ENCODE measurements around the gene MYOG.

Gene MYOG

DNA sequence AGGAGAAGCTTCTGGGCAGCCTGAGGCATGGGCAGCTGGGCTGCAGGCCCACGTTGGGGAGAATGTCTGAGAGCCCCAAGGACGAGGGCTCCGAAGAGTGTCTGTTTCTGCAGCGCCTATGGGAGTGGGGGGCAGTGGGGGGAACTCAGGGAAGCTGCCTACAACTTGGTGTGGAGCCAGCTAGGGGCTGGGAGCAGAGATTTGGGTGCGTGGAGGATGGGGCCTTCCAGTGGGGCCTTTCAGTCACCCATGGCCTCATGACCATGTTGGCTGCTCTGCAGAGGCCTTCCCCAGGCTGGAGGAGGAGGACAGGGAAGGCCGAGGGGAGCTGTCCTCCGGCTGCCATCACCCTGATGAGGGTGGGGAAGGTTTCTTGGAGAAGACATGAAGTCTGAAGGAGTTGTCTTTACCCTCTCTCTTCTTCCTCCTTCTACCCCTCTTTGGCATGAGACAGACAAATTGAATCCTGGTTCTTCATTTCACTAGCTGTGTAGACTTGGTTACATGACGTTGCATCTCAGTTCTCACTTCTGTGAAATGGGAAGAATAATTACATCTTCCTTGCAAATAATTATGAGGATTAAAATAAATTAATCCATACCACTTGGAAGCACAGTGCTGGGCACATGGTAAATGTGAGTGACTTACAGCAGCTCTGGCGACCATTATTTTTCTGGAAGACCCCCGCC, 51.2 kb downstream of the MYOG start:
- Histone ChIP-seq H4K20me1 (ENCODE audit: insufficient read depth) (no peaks in the 10 kb centered on the region), H3K4me1 (ENCODE audit: low read depth, poor library complexity, severe bottlenecking) (peaks cover 39% of the 10 kb centered on the region), H3K9ac (no peak overlapping the region), H3K79me2 (ENCODE audit: insufficient read depth, low read depth) (no peaks in the 10 kb centered on the region), H2AFZ (ENCODE audit: low read depth) (no peak overlapping the region), H3K36me3 (ENCODE audit: insufficient read depth) (no peaks in the 10 kb centered on the region), H3K27ac (no peak overlapping the region), H3K4me2 (no peak overlapping the region), H3K4me3 (IDR thresholded peaks at IDR 0.05; ENCODE audit: insufficient read depth, low read depth, low read length) (no peak overlapping the region), H3K27me3 (ENCODE audit: insufficient read depth, low read depth) (no peaks in the 10 kb centered on the region)
- TF ChIP-seq, protein P1, sequence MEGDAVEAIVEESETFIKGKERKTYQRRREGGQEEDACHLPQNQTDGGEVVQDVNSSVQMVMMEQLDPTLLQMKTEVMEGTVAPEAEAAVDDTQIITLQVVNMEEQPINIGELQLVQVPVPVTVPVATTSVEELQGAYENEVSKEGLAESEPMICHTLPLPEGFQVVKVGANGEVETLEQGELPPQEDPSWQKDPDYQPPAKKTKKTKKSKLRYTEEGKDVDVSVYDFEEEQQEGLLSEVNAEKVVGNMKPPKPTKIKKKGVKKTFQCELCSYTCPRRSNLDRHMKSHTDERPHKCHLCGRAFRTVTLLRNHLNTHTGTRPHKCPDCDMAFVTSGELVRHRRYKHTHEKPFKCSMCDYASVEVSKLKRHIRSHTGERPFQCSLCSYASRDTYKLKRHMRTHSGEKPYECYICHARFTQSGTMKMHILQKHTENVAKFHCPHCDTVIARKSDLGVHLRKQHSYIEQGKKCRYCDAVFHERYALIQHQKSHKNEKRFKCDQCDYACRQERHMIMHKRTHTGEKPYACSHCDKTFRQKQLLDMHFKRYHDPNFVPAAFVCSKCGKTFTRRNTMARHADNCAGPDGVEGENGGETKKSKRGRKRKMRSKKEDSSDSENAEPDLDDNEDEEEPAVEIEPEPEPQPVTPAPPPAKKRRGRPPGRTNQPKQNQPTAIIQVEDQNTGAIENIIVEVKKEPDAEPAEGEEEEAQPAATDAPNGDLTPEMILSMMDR (conservative IDR thresholded peaks at IDR 0.05; ENCODE audit: low read depth, low read length), result no peak

DNA sequence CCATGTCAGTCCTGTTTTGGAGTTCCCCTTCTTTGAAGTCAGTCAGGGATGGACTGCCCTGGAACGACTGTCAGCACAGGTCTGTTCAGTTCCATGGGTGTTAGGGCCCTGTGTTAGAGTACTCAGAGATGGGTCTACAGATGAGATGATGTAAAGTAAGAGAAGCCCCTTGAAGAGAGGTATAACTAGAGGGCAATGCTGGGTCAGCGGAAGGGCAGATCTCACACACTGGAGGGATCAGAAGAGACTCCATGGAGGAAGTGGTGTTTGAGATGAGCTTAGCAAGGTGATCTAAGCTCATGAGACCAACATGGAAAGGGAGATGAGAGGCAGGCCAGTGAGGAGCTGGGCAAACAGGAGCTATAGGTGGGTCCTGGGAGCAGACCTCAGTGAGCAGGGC, 51.9 kb downstream of the MYOG start:
- Histone ChIP-seq H3K36me3 (ENCODE audit: insufficient read depth) (no peaks in the 10 kb centered on the region), H3K27me3 (ENCODE audit: insufficient read depth, low read depth) (no peaks in the 10 kb centered on the region), H3K27ac (no peak overlapping the region), H3K4me3 (IDR thresholded peaks at IDR 0.05; ENCODE audit: insufficient read depth, low read depth, low read length) (no peak overlapping the region), H3K4me2 (no peak overlapping the region), H4K20me1 (ENCODE audit: insufficient read depth) (no peaks in the 10 kb centered on the region), H2AFZ (ENCODE audit: low read depth) (no peak overlapping the region), H3K4me1 (ENCODE audit: low read depth, poor library complexity, severe bottlenecking) (peaks cover 33% of the 10 kb centered on the region), H3K79me2 (ENCODE audit: insufficient read depth, low read depth) (no peaks in the 10 kb centered on the region), H3K9ac (no peak overlapping the region)
- TF ChIP-seq, protein P1 (conservative IDR thresholded peaks at IDR 0.05; ENCODE audit: low read depth, low read length), result no peak

DNA sequence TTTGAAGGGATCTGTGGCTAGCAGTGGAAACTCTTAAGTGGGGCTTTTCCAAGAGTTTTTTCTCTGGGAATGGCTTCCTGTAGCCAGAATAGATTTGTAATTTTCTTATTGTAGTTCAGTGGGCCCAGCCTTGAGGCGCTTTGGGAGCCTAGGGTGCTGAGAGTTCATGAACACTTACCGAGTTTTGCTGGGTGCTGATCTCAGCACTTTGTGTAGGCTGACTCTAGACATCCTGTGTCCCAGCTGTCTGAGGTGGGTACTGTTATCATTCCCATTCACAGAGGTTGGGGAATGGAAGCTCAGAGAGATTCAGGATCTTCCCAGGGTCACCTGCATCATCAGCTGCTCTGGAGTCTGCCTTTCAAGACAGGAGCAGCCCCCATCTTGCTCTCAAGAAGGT, 52.5 kb downstream of the MYOG start:
- Histone ChIP-seq H3K4me2 (no peak overlapping the region), H2AFZ (ENCODE audit: low read depth) (no peak overlapping the region), H4K20me1 (ENCODE audit: insufficient read depth) (no peaks in the 10 kb centered on the region), H3K4me1 (ENCODE audit: low read depth, poor library complexity, severe bottlenecking) (peaks cover 27% of the 10 kb centered on the region), H3K9ac (no peak overlapping the region), H3K4me3 (IDR thresholded peaks at IDR 0.05; ENCODE audit: insufficient read depth, low read depth, low read length) (no peak overlapping the region), H3K27ac (no peak overlapping the region), H3K27me3 (ENCODE audit: insufficient read depth, low read depth) (no peaks in the 10 kb centered on the region), H3K79me2 (ENCODE audit: insufficient read depth, low read depth) (no peaks in the 10 kb centered on the region), H3K36me3 (ENCODE audit: insufficient read depth) (no peaks in the 10 kb centered on the region)
- TF ChIP-seq, protein P1 (conservative IDR thresholded peaks at IDR 0.05; ENCODE audit: low read depth, low read length), result no peak
